ENCODE data around the gene MMP25.
A peak's percentile ranks its signal among the peaks of the same experiment; 100 is the strongest.

Gene MMP25

DNA sequence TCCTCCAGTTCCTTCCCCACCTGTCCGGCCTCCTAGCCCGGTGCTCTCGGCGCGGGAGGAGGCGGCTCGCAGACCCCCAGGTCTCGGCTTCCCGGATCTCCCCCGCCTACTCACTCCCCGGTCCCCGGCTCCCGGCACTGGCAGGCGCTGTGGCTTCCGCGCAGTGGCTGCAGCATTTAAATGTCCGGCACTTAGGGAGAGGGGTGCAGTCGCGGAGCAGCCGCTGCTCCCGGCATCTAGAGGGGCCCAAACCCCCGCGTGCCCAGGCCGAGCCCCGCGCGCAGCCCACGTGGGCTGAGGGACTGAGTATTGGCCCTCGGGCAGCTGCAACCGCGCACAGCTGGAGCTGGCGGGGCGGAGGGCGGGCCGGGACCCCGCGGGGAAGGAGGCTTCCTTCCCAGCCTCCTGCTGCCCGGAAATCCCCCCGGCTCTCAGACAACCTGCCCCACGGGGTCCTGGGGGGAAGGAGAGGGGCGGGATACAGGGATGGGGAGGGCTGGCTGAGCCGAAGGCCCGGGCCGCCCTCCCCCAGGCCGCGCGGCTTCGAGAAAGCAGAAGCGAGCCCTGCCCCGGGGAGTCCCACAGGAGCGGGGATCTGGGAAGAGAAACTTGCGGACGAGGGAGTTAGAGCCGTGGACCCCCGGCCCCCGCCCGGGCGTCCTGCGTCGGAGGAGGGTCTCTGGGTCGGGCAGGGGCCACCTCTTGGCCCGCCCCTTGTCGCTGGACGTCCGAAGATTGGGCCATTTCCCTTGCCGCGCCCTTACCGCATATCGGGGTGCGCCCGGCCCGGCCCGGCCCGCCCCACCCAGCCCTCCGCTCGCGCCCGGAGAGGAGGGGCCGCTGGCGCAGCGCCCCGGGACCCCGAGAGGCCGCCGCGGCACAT lies at the start of gene MMP25:
TSS of gene MMP25 (plus strand) at position 804 of the 883 bp plus-strand sequence. CDS start 357 bp downstream, outside the sequence.
- no peak for DNase-seq (ENCODE audit: low read depth, low spot score)

DNA sequence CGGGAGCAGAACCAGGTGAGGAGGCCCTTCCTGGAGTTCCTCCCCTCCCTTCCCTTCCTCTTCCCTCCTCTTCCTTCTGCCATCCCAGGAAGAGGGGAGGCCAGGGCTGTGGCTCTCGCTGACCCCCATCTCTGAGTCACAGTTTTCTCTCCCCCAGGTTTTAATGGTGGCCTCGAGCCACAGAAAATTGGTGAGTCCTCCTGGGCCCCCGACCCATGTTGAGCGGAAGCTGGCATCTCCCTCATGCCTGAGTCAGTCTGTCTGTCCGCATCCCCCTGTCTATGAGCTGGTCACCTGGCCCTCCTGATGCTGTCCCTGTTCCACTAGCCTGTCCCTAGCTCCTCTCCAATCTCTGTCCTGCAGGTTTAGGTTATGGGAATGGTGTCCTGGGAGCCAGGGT lies 46.4 kb upstream of the MMP25 start:
- no peak for DNase-seq (ENCODE audit: low read depth, low spot score)

DNA sequence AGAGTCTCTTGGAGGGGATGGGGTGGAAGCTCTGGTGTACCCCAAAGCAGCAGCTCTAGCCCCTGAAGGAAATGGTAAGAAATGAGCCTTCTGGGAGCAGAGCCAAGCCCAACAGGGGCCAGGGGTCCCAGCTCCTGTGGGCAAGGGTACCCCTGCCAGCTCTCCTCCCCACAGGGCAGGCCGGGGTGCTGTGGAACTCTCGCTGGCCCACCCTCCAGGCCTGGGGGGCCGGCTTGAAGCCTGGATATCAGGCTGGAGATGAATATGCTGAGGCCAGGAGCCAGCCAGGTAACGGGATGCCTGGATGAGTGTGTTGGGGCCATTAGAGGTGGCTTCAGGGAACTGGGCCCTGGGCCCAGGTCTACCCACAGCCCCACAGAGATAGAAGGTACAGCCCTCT lies 45.8 kb upstream of the MMP25 start:
- no peak for DNase-seq (ENCODE audit: low read depth, low spot score)

DNA sequence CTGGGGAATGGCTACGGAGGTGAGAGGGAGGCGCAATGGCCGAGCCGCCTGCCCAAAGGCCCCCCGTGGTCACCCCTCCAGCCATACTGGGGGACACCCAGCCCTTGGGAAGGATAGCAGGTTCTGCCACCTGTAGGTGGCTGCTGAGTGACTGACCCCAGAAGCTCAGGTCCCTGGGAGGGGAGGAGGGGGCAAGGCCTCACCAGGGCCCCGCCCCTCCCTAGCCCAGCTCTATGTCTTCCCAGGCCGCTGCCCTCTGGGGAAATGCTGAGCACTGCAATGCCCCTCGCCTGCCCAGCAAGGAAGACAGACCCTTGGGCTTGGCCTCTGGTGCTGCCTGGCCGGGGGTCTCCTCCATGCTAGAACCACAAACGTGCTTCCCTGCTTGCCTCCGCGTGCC lies 45.0 kb upstream of the MMP25 start:
- no peak for DNase-seq (ENCODE audit: low read depth, low spot score)

DNA sequence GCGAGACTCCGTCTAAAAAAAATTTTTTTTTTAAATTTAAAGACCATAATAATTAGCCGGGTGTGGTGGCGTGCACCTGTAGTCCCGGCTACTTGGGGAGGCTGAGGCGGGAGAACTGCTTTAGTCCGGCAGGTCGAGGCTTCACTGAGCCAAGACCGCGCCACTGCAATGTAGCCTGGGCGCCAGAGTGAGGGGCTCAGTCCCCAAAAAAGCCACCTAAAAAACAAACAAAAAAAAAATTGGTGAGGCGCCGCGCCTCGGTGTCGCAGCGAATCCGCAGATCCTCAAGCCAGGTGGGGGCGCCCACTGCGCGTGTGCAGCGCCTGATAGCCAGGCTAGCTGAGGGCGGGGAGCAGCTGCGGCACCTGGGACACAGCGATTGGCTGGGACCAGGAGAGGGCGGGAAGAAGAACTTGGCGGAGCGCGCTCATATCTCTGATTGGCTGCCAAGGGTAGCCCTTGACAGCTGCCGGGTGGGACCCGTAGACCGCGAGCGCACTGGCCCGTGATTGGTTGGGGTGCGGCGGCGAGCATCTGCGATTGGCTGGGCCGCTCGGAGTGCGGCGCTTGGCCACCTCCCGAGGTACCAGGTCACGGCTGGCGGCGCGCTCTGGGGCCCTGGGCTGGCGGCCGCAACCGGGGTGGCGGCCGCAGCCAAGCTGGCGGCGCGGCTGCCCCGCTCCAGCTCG lies 42.6 kb upstream of the MMP25 start:
- DNase-seq (ENCODE audit: low read depth, low spot score), result peak; percentile 89

- no peak for DNase-seq (ENCODE audit: low read depth, low spot score)
These were observed 42.0 kb upstream of the MMP25 start for GRCh38 chr16:3004319-3004718.

GRCh38 chr16:3004781-3005284 lies 41.5 kb upstream of the MMP25 start:
- DNase-seq (ENCODE audit: low read depth, low spot score), result no peak

DNA sequence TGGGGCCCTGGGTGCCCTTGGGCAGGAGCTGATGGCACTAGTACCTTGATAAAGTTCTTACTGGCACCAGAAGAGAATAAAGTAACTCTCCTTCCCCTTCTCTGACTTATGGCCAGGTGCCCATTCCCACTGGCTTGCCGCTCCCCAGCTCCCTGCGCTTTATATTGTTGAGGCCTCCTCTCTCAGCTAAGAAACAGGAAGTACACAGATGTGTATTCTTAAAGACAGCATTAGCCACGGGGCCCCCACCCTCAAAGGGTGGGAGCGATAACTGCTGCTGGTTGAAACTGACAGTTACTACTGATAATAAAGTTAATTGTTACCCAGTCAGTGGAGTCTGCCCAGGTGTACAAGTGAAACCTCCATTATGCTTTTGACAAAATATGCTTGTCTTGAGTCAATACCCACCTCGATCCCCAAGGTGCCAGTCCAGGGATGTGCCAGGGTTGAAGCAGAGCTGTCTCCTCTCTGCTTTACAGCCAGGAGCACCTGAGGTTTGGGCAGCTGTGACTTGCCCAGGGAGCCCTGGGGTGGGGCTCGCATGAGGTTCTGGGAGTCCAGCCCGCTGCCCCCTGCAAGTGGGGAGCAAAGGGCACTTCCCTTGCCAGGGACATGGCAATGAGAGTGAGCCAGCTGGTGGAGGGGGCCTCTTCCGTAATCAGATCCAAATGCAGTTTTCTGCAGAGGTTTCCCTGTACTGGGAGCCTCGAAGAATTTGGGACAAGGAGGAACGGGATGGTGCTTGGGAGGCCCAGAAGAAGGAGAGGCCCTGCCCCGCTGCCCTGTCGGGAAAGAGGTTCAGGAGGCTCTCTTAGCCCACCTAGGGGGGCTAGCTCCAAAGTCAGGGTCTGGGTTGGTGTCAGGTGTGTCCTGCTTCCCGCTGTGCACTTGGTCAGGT lies 39.1 kb upstream of the MMP25 start:
- DNase-seq (ENCODE audit: low read depth, low spot score), result no peak

GRCh38 chr16:3007957-3008689 lies 38.2 kb upstream of the MMP25 start:
- no peak for DNase-seq (ENCODE audit: low read depth, low spot score)

GRCh38 chr16:3008690-3009037 lies 37.7 kb upstream of the MMP25 start:
- DNase-seq (ENCODE audit: low read depth, low spot score), result no peak

- DNase-seq (ENCODE audit: low read depth, low spot score), result no peak
These were observed 36.6 kb upstream of the MMP25 start for GRCh38 chr16:3009568-3010390.

DNA sequence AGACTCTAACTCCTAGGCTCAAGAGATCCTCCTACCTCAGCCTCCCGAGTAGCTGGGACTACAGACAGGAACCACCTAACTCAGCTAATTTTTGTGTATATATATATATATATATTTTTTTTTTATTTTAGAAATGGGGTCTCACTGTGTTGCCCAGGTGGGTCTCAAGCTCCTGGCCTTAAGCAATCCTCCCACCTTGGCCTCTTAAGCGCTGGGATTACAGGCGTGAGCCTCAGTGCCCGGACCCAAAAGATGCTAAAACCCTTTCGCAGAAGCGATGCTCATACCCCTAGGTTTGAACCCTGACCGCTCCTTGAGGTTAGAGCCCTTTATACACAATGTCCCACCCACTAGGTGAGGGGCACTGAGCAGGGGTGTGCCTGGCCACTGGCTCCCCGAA lies 35.9 kb upstream of the MMP25 start:
- DNase-seq (ENCODE audit: low read depth, low spot score), result no peak

DNA sequence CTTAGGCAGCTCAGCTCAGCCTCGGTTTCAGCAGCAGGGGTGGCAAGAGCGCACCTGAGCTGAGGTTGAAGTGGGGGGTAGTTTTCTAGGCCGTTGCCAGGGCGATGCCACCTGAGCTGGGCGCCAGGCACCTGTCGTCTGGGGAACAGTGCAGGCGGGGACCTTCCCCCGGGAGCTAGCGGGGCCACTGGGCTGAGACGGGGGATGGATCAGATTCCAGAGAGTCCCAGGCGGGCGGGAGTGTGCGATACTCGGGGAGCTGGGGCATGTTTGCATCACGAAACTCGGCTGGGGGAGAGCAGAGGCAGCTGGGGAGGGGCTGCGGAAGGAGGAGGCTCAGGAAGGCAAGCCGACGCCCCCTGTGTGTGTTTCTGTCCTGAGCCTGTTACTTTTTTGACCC lies 34.1 kb upstream of the MMP25 start:
- DNase-seq (ENCODE audit: low read depth, low spot score), result no peak

- DNase-seq (ENCODE audit: low read depth, low spot score), result no peak
These were observed 33.4 kb upstream of the MMP25 start, which contains the start of gene CLDN9 for GRCh38 chr16:3012828-3013420. TSS of gene CLDN9 (plus strand) at chr16:3012923. CDS start at chr16:3013363, 440 bp downstream.

GRCh38 chr16:3013491-3013951 lies 32.8 kb upstream of the MMP25 start:
- DNase-seq (ENCODE audit: low read depth, low spot score), result no peak

GRCh38 chr16:3013998-3014690 lies 32.2 kb upstream of the MMP25 start:
- no peak for DNase-seq (ENCODE audit: low read depth, low spot score)

DNA sequence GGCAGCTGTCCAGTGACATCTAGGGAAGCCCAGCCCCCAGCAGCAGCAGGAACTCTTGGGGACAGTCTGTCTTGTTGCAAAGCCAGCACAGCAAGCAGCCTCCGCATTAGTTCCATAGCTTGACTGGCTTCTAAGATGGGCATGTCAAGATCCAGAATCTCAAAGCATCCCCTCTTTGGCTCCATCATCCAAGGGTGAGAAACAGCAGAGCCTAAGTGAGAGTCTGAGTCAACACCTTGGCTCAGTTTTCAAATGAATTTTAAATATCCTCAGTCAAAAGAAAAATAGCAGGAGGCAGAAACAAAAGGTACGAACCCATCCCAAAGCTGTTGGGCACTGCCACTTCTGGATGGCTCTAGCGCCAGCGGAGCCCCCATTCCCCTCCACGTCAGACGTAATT lies 31.4 kb upstream of the MMP25 start:
- DNase-seq (ENCODE audit: low read depth, low spot score), result no peak

DNA sequence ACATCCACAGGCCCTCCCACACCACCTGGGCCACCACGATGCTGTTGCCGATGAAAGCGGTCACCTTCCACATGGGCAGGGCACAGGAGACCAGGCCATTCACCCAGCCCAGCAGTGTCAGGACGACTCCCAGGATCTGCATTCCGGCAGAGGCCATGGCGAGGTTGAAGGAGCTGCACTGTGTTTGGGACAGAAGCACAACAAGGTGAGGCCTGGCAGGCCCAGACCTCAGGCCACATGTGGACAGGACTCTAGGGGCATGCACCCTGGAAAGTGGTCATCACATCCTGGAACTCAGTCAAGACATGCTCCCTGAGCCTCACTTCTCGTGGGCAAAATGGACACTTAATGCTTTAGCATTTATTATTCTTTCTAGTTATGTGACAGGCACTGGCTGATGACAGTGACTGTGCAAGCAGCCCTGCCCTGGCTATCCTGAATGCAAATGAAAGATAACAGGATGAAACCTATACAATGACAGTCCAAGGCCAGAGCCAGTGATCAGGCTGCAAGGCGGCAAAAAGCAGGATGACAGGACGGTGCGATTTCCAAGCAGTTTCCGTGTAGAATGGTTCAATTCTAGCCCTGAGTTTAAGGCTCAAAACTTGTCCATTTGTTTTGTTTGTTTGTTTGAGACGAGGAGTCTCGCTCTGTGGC lies 30.4 kb upstream of the MMP25 start:
- no peak for DNase-seq (ENCODE audit: low read depth, low spot score)

DNA sequence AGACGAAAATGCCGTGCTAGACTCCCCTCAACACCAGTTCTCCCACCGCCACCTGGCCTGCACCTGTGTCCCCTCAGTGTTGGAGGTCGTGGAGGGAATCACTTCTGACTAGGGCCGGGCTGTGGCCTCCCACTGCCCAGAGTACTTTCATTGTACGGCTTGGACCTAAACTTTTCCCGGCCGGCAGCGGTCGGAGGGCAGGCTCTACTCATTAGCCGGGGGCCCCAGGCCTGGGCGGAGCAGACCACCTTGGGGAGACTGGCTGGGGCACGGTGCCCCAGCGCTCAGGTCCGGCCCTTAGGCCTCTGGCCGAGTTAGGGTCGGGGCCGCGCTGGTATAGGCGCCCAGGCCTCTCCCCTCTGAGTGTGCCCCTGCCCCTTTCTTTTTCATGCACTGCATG lies 29.0 kb upstream of the MMP25 start:
- DNase-seq (ENCODE audit: low read depth, low spot score), result no peak

Data from activated CD4-positive, CD25-positive, alpha-beta regulatory T cell treated with anti-CD3 and anti-CD28 coated beads, Interleukin-2, amount 50 U/mL, for 16 hours (primary cell).